Esophagus (tissue), 2 donors: Measurements from ENCODE around the gene ADGRA1. TPM values are rescaled to one million over a fixed set of nuclear protein-coding genes. Genes with fewer than 3 reads are reported as not detected.
"Not testable (repeated sequence)": the region's sequence is repeated elsewhere in the genome, so short reads cannot be mapped to it uniquely, and the experiment has no call there.

Source experiments
- H3K27ac ChIP-seq, 2 donors: one replicate each; pipeline ENCODE4 v1.5.1; 2013; ENCODE audit warnings: low read depth in 2 of 2, mild to moderate bottlenecking in 2 of 2, inconsistent platforms in 1 of 2, low read length in 1 of 2, moderate library complexity in 1 of 2
- H3K27me3 ChIP-seq, 2 donors: one replicate each; pipeline ENCODE4 v1.6.1; 2013; ENCODE audit warnings: low read length in 2 of 2, control low read depth in 1 of 2, mild to moderate bottlenecking in 1 of 2; ENCODE audit not compliant: insufficient read depth in 2 of 2, control insufficient read depth in 1 of 2
- H3K36me3 ChIP-seq, 2 donors: one replicate each; pipeline ENCODE4 v1.6.1; 2013; ENCODE audit warnings: low read length in 1 of 2; ENCODE audit not compliant: control insufficient read depth in 2 of 2, insufficient read depth in 2 of 2
- H3K4me1 ChIP-seq, 2 donors: one replicate each; pipeline ENCODE4 v1.6.1; 2013; ENCODE audit warnings: low read length in 1 of 2; ENCODE audit not compliant: control insufficient read depth in 2 of 2, insufficient read depth in 2 of 2
- H3K4me3 ChIP-seq, 2 donors: one replicate each; pipeline ENCODE4 v1.5.1; 2013; ENCODE audit warnings: low read length in 2 of 2, mild to moderate bottlenecking in 2 of 2, low read depth in 1 of 2, moderate library complexity in 1 of 2
- H3K9me3 ChIP-seq, 2 donors: one replicate each; pipeline ENCODE4 v1.6.1; 2013; ENCODE audit warnings: mild to moderate bottlenecking in 2 of 2, low read depth in 1 of 2, low read length in 1 of 2, moderate library complexity in 1 of 2; ENCODE audit not compliant: control insufficient read depth in 2 of 2, insufficient read depth in 1 of 2
- WGBS, 2 donors: extraction: QIAGEN DNeasy Blood & Tissue Kit; methylation state at CpG; one replicate each; pipeline ENCODE4 v1.1.7; 2013; 5-methylcytosine and 5-hydroxymethylcytosine counted together
- polyA plus RNA-seq, 2 donors: library from polyadenylated mRNA; stranded (reverse); fragments of 200-250 nt; gene quantifications; one replicate each; pipeline ENCODE4 v1.2.3, GENCODE V29; 2013
- donor health status: healthy with polysubstance abuse.
- donor health status: Bipolar disorder and iron deficiency.

Gene ADGRA1
- polyA plus RNA-seq, 2 donors, result 0.01 to 0.04 TPM

- H3K36me3 ChIP-seq, result no peaks in the 10 kb centered on the region
- no peaks in the 10 kb centered on the region for H3K27me3 ChIP-seq
- H3K27ac ChIP-seq, result no peak overlapping the region
- H3K4me3 ChIP-seq, result no peak overlapping the region
- no peaks in the 10 kb centered on the region for H3K4me1 ChIP-seq
- WGBS, 2 donors, result 86 to 89% methylated on average over 32 to 37 of the region's 37 CpGs
- H3K9me3 ChIP-seq, result no peaks in the 10 kb centered on the region
Observed at GRCh38 chr10:133167693-133168616, 80.2 kb downstream of the ADGRA1 start.

DNA sequence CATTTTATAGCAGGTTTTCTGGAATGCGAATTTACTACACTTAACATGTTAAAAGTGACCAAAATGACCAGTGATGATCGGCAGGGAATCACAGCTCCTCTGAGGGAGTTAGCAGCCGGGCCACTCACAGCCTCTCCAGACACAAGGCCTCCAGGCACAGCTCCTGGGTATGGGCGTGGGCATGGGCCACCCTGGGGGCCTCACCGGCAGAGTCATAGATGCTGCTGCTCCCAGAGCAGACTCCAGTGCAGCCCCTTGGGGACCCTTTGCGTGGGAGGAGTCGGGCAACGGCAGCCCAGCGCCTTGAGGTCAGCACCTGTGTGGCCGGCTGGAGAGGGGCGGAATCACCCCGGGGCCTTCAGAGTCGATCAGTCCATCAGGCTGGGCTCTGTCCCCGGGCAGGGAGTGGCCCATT lies 80.9 kb downstream of the ADGRA1 start:
- H3K4me1 ChIP-seq, result no peaks in the 10 kb centered on the region
- no peaks in the 10 kb centered on the region for H3K9me3 ChIP-seq
- no peak overlapping the region for H3K27ac ChIP-seq
- WGBS, 2 donors, result 83 to 86% methylated on average over 14 of the region's 14 CpGs
- H3K4me3 ChIP-seq, result no peak overlapping the region
- no peaks in the 10 kb centered on the region for H3K36me3 ChIP-seq
- no peaks in the 10 kb centered on the region for H3K27me3 ChIP-seq

GRCh38 chr10:133169173-133169947 lies 81.6 kb downstream of the ADGRA1 start:
- 92 to 95% methylated on average over 30 of the region's 30 CpGs for WGBS, 2 donors

GRCh38 chr10:133170092-133170491 lies 82.4 kb downstream of the ADGRA1 start:
- Histone ChIP-seq H3K36me3 (no peaks in the 10 kb centered on the region), H3K9me3 (no peaks in the 10 kb centered on the region), H3K27ac (no peak overlapping the region), H3K4me3 (no peak overlapping the region), H3K4me1 (no peaks in the 10 kb centered on the region), H3K27me3 (no peaks in the 10 kb centered on the region)
- WGBS, 2 donors, result 81 to 83% methylated on average over 17 of the region's 17 CpGs

More at GRCh38 chr10:133169173-133169947, 81.6 kb downstream of the ADGRA1 start:
- H3K4me1 ChIP-seq, result no peaks in the 10 kb centered on the region
- H3K9me3 ChIP-seq, result no peaks in the 10 kb centered on the region
- H3K4me3 ChIP-seq, result no peak overlapping the region
- H3K27me3 ChIP-seq, result no peaks in the 10 kb centered on the region
- H3K36me3 ChIP-seq, result no peaks in the 10 kb centered on the region
- no peak overlapping the region for H3K27ac ChIP-seq

GRCh38 chr10:133173860-133174640 lies 86.3 kb downstream of the ADGRA1 start:
- peaks cover 0 to 4% of the 10 kb centered on the region in 2 donors for H3K4me1 ChIP-seq
- H3K27ac ChIP-seq, result no peak overlapping the region
- H3K9me3 ChIP-seq, result peaks cover 0 to 10% of the 10 kb centered on the region in 2 donors
- H3K36me3 ChIP-seq, result no peaks in the 10 kb centered on the region
- H3K27me3 ChIP-seq, result no peaks in the 10 kb centered on the region
- 88 to 90% methylated on average over 15 of the region's 15 CpGs for WGBS, 2 donors
- H3K4me3 ChIP-seq, result no peak overlapping the region

DNA sequence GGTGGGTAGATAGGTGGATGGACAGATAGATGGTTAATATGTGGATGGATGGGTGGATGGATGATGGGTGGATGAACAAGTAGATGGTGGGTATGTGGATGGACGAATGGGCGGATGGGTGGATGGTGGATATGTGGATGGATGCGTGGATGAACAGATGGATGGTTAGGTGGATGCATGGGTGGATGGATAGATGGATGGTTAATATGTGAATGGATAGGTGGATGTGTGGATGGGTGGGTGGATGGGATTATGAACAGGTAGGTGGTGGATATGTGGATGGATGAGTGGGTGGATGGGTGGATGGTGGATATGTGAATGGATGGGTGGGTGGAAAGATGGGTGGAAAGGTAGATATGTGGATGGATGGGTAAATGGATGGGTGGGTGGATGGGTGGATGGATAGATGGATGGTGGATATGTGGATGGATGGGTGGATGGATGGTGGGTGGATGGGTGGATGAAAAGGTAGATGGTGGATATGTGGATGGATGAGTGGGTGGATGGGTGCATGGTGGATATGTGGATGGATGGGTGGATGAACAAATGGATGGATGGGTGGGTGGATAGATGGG lies 87.1 kb downstream of the ADGRA1 start:
- 81 to 84% methylated on average over 3 of the region's 3 CpGs for WGBS, 2 donors
- Histone ChIP-seq H3K9me3 (peaks cover 0 to 10% of the 10 kb centered on the region in 2 donors), H3K27ac (no peak overlapping the region)

DNA sequence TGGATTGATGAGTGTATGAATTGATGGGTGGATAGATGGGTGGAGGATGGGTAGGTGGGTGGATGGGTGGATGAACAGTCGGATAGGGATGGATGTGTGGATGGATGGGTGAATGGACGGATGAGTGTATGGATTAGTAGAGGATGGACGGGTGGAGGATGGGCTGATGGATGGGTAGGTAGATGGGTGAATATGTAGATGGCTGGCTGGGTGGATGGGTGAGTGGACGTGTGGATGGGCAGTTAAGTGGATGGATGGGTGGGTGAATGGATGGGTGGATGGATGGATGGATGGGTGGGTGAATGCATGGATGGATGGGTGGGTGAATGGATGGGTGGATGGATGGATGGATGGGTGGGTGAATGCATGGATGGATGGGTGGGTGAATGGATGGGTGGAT lies 87.9 kb downstream of the ADGRA1 start:
- H3K4me3 ChIP-seq, H3K36me3 ChIP-seq, H3K27ac ChIP-seq, H3K27me3 ChIP-seq, H3K4me1 ChIP-seq: not testable (repeated sequence)
- peaks cover 0 to 12% of the 10 kb centered on the region in 2 donors for H3K9me3 ChIP-seq
- 83 to 87% methylated on average over 4 of the region's 4 CpGs for WGBS, 2 donors

More for the DNA sequence above, 87.1 kb downstream of the ADGRA1 start:
- Histone ChIP-seq H3K36me3 (no peaks in the 10 kb centered on the region), H3K27me3 (no peaks in the 10 kb centered on the region), H3K4me3 (no peak overlapping the region), H3K4me1 (peaks cover 0 to 4% of the 10 kb centered on the region in 2 donors)

GRCh38 chr10:133176546-133176945 lies 88.8 kb downstream of the ADGRA1 start:
- whole genome bisulfite sequencing, 2 donors, result 86 to 88% methylated on average over 4 of the region's 4 CpGs
- Histone ChIP-seq H3K27ac (no peak overlapping the region), H3K36me3 (no peaks in the 10 kb centered on the region), H3K4me3 (no peak overlapping the region), H3K4me1 (peaks cover 0 to 4% of the 10 kb centered on the region in 2 donors), H3K27me3 (no peaks in the 10 kb centered on the region), H3K9me3 (peaks cover 0 to 12% of the 10 kb centered on the region in 2 donors)
